ENCODE data around the gene TOLLIP. TPM values are rescaled to one million over a fixed set of nuclear protein-coding genes. Genes with fewer than 3 reads are reported as not detected.
"Not testable (repeated sequence)": the region's sequence is repeated elsewhere in the genome, so short reads cannot be mapped to it uniquely, and the experiment has no call there.

The TOLLIP gene
- total RNA-seq, 1 experiment from 2014 or later, result 11.8 TPM

- not testable (repeated sequence) for DNase-seq (ENCODE audit: low read depth)
Observed at GRCh38 chr11:1246301-1246700, 63.1 kb downstream of the TOLLIP start.

GRCh38 chr11:1245717-1246116 lies 63.7 kb downstream of the TOLLIP start:
- not testable (repeated sequence) for DNase-seq (ENCODE audit: low read depth)

GRCh38 chr11:1244557-1244956 lies 64.9 kb downstream of the TOLLIP start:
- not testable (repeated sequence) for DNase-seq (ENCODE audit: low read depth)

- DNase-seq (ENCODE audit: low read depth), result not testable (repeated sequence)
Observed at GRCh38 chr11:1243521-1243920, 65.9 kb downstream of the TOLLIP start.

DNA sequence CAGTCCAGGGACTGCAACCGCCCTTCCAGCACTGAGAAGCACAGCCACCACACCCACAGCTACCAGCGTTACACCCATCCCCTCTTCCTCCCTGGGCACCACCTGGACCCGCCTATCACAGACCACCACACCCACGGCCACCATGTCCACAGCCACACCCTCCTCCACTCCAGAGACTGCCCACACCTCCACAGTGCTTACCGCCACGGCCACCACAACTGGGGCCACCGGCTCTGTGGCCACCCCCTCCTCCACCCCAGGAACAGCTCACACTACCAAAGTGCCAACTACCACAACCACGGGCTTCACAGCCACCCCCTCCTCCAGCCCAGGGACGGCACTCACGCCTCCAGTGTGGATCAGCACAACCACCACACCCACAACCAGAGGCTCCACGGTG lies 66.7 kb downstream of the TOLLIP start:
- DNase-seq (ENCODE audit: low read depth), result not testable (repeated sequence)

GRCh38 chr11:1242289-1242688 lies 67.1 kb downstream of the TOLLIP start:
- no peak for DNase-seq (ENCODE audit: low read depth)

DNA sequence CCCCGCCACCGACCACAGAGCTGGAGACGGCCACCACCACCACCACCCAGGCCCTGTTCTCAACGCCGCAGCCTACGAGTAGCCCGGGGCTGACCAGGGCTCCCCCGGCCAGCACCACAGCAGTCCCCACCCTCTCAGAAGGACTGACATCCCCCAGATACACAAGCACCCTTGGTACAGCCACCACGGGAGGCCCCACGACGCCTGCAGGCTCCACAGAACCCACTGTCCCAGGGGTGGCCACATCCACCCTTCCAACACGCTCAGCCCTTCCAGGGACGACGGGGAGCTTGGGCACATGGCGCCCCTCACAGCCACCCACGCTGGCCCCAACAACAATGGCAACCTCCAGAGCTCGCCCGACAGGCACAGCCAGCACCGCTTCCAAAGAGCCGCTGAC lies 67.7 kb downstream of the TOLLIP start:
- no peak for DNase-seq (ENCODE audit: low read depth)

GRCh38 chr11:1240771-1241170 lies 68.7 kb downstream of the TOLLIP start:
- DNase-seq (ENCODE audit: low read depth), result no peak

GRCh38 chr11:1239596-1240205 lies 69.7 kb downstream of the TOLLIP start:
- DNase-seq (ENCODE audit: low read depth), result no peak

DNA sequence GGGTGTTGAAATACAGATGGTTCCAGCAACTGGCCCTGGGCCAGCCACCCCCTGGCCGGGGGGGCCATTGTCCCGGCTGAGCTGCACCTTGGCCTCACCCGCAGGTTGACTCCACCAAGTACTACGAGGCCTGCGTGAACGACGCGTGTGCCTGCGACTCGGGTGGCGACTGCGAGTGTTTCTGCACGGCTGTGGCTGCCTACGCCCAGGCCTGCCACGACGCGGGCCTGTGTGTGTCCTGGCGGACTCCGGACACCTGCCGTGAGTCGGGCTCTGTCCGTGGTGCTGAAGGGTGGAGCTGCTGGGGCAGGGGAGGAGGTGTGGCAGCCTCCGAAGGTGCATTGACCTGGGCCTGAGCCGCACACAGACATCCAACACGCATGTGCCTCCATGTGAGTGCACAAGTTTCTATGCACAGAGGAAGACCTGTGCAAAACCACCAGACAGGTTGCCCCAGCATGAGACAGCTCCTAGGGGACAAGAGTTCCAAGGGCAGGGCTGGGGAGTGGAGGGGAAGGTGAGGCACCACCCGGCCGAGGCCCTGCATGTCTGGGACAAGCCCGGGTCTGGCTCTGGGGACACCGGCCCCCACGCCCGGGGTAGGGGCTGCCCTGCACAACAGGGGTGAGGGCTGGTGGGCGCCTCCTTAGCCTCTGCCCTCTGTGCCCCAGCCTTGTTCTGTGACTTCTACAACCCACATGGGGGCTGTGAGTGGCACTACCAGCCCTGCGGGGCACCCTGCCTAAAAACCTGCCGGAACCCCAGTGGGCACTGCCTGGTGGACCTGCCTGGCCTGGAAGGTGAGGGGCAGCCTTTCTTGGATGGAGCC lies 70.5 kb downstream of the TOLLIP start:
- no peak for DNase-seq (ENCODE audit: low read depth)

DNA sequence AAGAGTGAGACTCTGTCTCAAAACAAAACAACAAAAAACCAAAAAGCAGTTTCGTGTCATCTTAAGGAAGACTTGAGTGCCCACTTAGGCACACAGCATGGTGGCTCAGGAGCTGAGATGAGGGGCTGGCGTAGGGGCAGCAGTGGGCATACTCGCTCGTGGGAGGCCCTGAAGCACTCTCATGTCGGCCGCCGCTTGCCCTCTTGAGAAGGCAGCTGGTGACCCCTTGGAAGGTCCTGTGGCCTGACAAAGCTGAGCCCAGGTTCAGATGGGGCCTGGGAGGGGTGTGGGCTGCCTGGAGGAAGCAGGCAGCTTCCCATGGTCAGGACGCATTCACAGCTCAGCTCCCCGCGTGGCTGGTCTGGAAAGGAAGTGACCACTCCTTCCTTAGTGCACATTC lies 71.6 kb downstream of the TOLLIP start:
- DNase-seq (ENCODE audit: low read depth), result no peak

- DNase-seq (ENCODE audit: low read depth), result no peak
Observed at GRCh38 chr11:1237128-1237580, 72.3 kb downstream of the TOLLIP start.

DNA sequence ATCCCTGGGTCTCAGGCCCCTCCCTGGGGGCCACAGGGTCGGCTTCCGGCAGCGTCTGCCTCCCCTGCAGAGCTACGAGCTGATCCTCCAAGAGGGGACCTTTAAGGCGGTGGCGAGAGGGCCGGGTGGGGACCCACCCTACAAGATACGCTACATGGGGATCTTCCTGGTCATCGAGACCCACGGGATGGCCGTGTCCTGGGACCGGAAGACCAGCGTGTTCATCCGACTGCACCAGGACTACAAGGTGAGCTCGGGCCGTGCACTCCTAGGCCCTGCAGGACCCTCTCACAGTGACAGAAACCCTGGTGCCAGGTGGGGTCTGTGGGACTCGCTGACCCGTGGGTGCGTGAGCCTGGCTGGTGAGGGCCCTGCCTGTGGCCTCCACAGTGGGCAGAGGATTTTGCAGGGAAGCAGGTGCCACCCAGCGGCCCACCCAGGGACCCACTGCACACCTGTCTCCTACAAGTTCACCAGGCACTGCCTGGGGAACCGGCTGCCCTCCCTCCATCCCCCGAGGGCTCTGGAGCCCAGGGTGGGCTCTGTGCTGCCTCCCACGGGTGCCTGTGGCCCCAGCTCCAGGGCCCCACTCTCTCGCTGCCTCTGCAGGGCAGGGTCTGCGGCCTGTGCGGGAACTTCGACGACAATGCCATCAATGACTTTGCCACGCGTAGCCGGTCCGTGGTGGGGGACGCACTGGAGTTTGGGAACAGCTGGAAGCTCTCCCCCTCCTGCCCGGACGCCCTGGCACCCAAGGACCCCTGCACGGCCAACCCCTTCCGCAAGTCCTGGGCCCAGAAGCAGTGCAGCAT lies 72.9 kb downstream of the TOLLIP start:
- no peak for DNase-seq (ENCODE audit: low read depth)

DNA sequence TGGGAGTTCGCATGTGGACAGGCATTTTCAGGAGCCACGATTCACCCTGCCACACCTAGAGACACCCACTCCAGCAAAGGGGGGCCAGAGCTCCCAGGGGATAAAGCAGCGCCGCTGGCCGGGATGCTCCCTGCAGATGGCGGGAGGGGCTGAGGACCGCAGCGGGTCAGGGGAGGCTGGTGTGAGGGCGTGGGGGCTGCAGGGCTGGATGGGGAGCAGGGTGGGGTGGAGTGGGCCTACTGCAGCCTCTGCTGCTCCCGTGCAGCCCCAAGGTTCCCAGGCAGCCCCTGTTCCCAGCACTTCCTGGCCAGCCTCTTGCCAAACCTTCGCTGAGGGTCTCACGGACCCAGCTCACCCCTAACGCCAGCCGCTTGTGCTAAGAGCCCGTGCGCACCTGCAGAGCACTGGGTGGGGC lies 73.5 kb downstream of the TOLLIP start:
- DNase-seq (ENCODE audit: low read depth), result no peak

- DNase-seq (ENCODE audit: low read depth), result no peak
Observed at GRCh38 chr11:1235306-1235900, 74.0 kb downstream of the TOLLIP start.

DNA sequence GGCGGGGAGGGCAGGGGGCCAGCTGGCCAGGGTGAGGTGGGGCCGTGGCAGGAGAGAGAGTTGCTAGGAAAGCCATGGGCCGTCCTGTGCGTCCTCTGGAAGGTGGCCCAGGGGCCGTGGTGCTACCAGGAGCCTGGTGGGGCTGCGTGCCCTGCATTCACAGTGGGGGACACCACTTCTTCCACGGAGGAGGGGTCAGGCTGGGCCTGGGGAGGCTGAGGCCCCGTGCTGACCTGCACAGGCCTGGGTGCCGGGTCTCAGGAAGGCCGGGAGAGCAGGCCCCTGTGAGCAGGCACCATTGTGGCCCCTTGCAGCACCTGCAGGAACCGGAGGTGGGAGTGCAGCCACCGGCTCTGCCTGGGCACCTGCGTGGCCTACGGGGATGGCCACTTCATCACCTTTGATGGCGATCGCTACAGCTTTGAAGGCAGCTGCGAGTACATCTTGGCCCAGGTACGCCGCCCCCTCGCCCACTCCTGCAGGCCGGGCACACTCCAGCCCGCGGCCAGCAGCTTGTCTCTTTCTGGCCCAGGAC lies 74.6 kb downstream of the TOLLIP start:
- DNase-seq (ENCODE audit: low read depth), result no peak

GRCh38 chr11:1234054-1234720 lies 75.2 kb downstream of the TOLLIP start:
- DNase-seq (ENCODE audit: low read depth), result no peak

DNA sequence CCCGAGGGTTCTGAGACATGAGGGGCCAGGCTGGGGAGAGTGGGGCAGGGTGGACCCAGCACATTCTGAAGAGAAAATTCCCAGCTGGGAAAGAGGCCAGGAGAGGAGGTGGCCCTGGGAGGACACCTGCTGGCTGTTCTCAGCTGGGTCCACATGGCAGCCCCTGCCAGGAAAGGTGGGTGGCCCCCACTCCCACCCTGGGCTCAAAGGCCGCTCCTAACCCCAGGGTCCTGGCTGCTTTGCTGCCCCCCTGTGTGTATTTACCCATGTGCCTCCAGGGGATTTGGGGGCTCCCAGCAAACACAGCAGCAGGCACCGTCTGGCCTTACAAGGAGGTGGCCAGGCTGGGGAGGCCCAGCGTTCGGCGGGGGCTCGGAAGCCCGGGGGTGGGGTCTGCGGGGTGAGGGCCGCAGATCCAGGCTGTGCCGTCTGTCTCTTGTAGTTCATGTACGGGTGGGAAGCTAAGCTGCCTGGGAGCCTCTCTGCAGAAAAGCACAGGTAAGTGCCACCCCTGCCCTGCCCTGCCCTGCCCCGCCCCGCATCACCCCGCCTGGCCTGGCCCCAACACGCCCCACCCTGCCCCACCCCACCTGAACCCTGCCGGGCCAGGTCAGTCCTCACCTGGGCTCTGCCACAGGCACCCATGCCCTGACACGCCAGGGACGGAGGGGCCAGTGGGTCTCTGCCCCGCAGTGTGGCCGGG lies 75.9 kb downstream of the TOLLIP start:
- DNase-seq (ENCODE audit: low read depth), result no peak

DNA sequence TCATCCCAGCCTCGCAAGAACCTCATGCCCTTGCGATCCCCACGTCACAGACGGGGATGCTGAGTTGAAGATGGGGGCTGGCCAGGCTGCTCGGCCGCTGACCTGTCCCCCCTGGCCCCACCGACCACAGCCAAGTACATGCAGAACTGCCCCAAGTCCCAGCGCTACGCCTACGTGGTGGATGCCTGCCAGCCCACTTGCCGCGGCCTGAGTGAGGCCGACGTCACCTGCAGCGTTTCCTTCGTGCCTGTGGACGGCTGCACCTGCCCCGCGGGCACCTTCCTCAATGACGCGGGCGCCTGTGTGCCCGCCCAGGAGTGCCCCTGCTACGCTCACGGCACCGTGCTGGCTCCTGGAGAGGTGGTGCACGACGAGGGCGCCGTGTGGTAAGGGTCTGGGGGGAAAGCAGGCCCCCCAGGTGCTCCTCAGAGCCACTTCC lies 76.5 kb downstream of the TOLLIP start:
- DNase-seq (ENCODE audit: low read depth), result no peak

All from RPMI7951 (cell line).